Thymus (tissue), 11 donors: Measurements from ENCODE around the gene TMEM60. TPM values are rescaled to one million over a fixed set of nuclear protein-coding genes. Genes with fewer than 3 reads are reported as not detected.
A peak's percentile ranks its signal among the peaks of the same experiment; 100 is the strongest.

ENCODE experiments used
- DNase-seq, 9 donors: peaks; one replicate each; pipeline ENCODE4 v3.0.0-alpha.2; 2013; ENCODE audit warnings: low spot score in 9 of 9, low read depth in 6 of 9, missing footprints in 1 of 9
- H3K27ac ChIP-seq, 2 donors: one replicate each; pipeline ENCODE4 v1.5.1; 2013; ENCODE audit warnings: control low read depth in 1 of 2, low read depth in 1 of 2, low read length in 1 of 2, mild to moderate bottlenecking in 1 of 2, moderate library complexity in 1 of 2
- H3K27me3 ChIP-seq, 2 donors: one replicate each; pipeline ENCODE4 v1.5.1; 2013; ENCODE audit warnings: low read length in 1 of 2; ENCODE audit not compliant: control insufficient read depth in 2 of 2, insufficient read depth in 1 of 2
- H3K36me3 ChIP-seq, 2 donors: one replicate each; pipeline ENCODE4 v1.5.1; 2013; ENCODE audit warnings: low read length in 1 of 2, mild to moderate bottlenecking in 1 of 2, moderate library complexity in 1 of 2; ENCODE audit not compliant: control insufficient read depth in 2 of 2, insufficient read depth in 2 of 2
- H3K4me1 ChIP-seq, 2 donors: one replicate each; pipeline ENCODE4 v1.5.1; 2013; ENCODE audit warnings: low read length in 2 of 2; ENCODE audit not compliant: control insufficient read depth in 2 of 2, insufficient read depth in 2 of 2
- H3K4me3 ChIP-seq, 2 donors: one replicate each; pipeline ENCODE4 v1.5.1; 2013; ENCODE audit warnings: low read length in 2 of 2, control low read depth in 1 of 2, mild to moderate bottlenecking in 1 of 2
- H3K9me3 ChIP-seq, 2 donors: one replicate each; pipeline ENCODE4 v1.5.1; 2013; ENCODE audit warnings: low read length in 1 of 2, mild to moderate bottlenecking in 1 of 2; ENCODE audit not compliant: control insufficient read depth in 2 of 2, insufficient read depth in 1 of 2
- WGBS: extraction: QIAGEN DNeasy Blood & Tissue Kit; methylation state at CpG from one replicate; pipeline ENCODE4 v1.1.7; 2013; 5-methylcytosine and 5-hydroxymethylcytosine counted together
- polyA plus RNA-seq: library from polyadenylated mRNA; stranded (reverse); fragments of 200-250 nt; gene quantifications from one replicate; pipeline ENCODE4 v1.2.3, GENCODE V29; 2013
- total RNA-seq: library from RNA; stranded (reverse); fragments of 120-200 nt; gene quantifications from one replicate; pipeline ENCODE4 v1.2.4, GENCODE V29; 2013
- donor health status: healthy.

TMEM60 gene
- total and polyA plus RNA-seq, 2 donors: 23.5 to 29.0 TPM

- H3K27ac ChIP-seq: no peak overlapping the region
- H3K36me3 ChIP-seq: no peaks in the 10 kb centered on the region
- DNase-seq: no peak
- WGBS: 0% methylated on average over 1 of the region's 1 CpG
- no peak overlapping the region for H3K4me3 ChIP-seq
- H3K9me3 ChIP-seq: peaks cover 8 to 26% of the 10 kb centered on the region in 2 donors
- H3K27me3 ChIP-seq: no peaks in the 10 kb centered on the region
- H3K4me1 ChIP-seq: no peaks in the 10 kb centered on the region
Measured at GRCh38 chr7:77822269-77822668, 24.0 kb upstream of the TMEM60 start.

- Histone ChIP-seq H3K4me1 (no peaks in the 10 kb centered on the region), H3K27me3 (no peaks in the 10 kb centered on the region), H3K4me3 (no peak overlapping the region), H3K36me3 (no peaks in the 10 kb centered on the region), H3K9me3 (peaks cover 8 to 26% of the 10 kb centered on the region in 2 donors), H3K27ac (no peak overlapping the region)
- WGBS: 97% methylated on average over 2 of the region's 2 CpGs
- no peak for DNase-seq
Measured at GRCh38 chr7:77820967-77821366, 22.7 kb upstream of the TMEM60 start.

- peaks cover 8 to 26% of the 10 kb centered on the region in 2 donors for H3K9me3 ChIP-seq
- H3K27ac ChIP-seq: no peak overlapping the region
- no peaks in the 10 kb centered on the region for H3K36me3 ChIP-seq
- no peak for DNase-seq
- no peak overlapping the region for H3K4me3 ChIP-seq
- H3K4me1 ChIP-seq: no peaks in the 10 kb centered on the region
- H3K27me3 ChIP-seq: no peaks in the 10 kb centered on the region
Measured at GRCh38 chr7:77819021-77819420, 20.8 kb upstream of the TMEM60 start.

GRCh38 chr7:77813180-77813579 lies 14.9 kb upstream of the TMEM60 start:
- Histone ChIP-seq H3K4me1 (no peaks in the 10 kb centered on the region), H3K36me3 (no peaks in the 10 kb centered on the region), H3K27me3 (no peaks in the 10 kb centered on the region), H3K4me3 (no peak overlapping the region), H3K9me3 (peaks cover 0 to 4% of the 10 kb centered on the region in 2 donors), H3K27ac (no peak overlapping the region)
- WGBS: 70% methylated on average over 2 of the region's 2 CpGs
- no peak for DNase-seq

- H3K4me3 ChIP-seq: no peak overlapping the region
- DNase-seq: no peak
- H3K9me3 ChIP-seq: no peaks in the 10 kb centered on the region
- no peak overlapping the region for H3K27ac ChIP-seq
- H3K27me3 ChIP-seq: no peaks in the 10 kb centered on the region
- WGBS: 100% methylated on average over 1 of the region's 1 CpG
- H3K36me3 ChIP-seq: no peaks in the 10 kb centered on the region
- H3K4me1 ChIP-seq: no peaks in the 10 kb centered on the region
Measured at GRCh38 chr7:77812290-77812685, 14.1 kb upstream of the TMEM60 start.

GRCh38 chr7:77811516-77812289 lies 13.5 kb upstream of the TMEM60 start:
- Histone ChIP-seq H3K27ac (no peak overlapping the region), H3K9me3 (no peaks in the 10 kb centered on the region), H3K27me3 (no peaks in the 10 kb centered on the region), H3K4me3 (no peak overlapping the region), H3K4me1 (no peaks in the 10 kb centered on the region), H3K36me3 (no peaks in the 10 kb centered on the region)
- 97% methylated on average over 2 of the region's 2 CpGs for WGBS
- no peak for DNase-seq

GRCh38 chr7:77808517-77808916 lies 10.3 kb upstream of the TMEM60 start:
- Histone ChIP-seq H3K4me1 (no peaks in the 10 kb centered on the region), H3K4me3 (no peak overlapping the region), H3K27me3 (no peaks in the 10 kb centered on the region), H3K9me3 (peaks cover 0 to 4% of the 10 kb centered on the region in 2 donors), H3K27ac (no peak overlapping the region), H3K36me3 (no peaks in the 10 kb centered on the region)
- WGBS: 97% methylated on average over 1 of the region's 1 CpG
- no peak for DNase-seq

- H3K27me3 ChIP-seq: no peaks in the 10 kb centered on the region
Measured at GRCh38 chr7:77806425-77806824, 8.2 kb upstream of the TMEM60 start.

GRCh38 chr7:77802557-77803405 lies 4.5 kb upstream of the TMEM60 start:
- 81% methylated on average over 2 of the region's 2 CpGs for WGBS
- H3K27ac ChIP-seq: no peak overlapping the region

More at GRCh38 chr7:77806425-77806824, 8.2 kb upstream of the TMEM60 start:
- peaks cover 0 to 2% of the 10 kb centered on the region in 2 donors for H3K4me1 ChIP-seq
- H3K36me3 ChIP-seq: no peaks in the 10 kb centered on the region
- H3K27ac ChIP-seq: no peak overlapping the region
- DNase-seq: no peak
- H3K9me3 ChIP-seq: peaks cover 0 to 4% of the 10 kb centered on the region in 2 donors
- no peak overlapping the region for H3K4me3 ChIP-seq
- over 99% methylated on average over 2 of the region's 2 CpGs for WGBS

More at GRCh38 chr7:77802557-77803405, 4.5 kb upstream of the TMEM60 start:
- DNase-seq: peak in 1 of 9 donors; percentile 28
- no peak overlapping the region for H3K4me3 ChIP-seq
- H3K9me3 ChIP-seq: peaks cover 0 to 4% of the 10 kb centered on the region in 2 donors
- H3K27me3 ChIP-seq: no peaks in the 10 kb centered on the region
- no peaks in the 10 kb centered on the region for H3K36me3 ChIP-seq
- peaks cover 0 to 12% of the 10 kb centered on the region in 2 donors for H3K4me1 ChIP-seq
